GM21619 (cell line): ENCODE results near the gene PHETA2.
"Not testable (repeated sequence)": the region's sequence is repeated elsewhere in the genome, so short reads cannot be mapped to it uniquely, and the experiment has no call there.

ENCODE experiments used
- ATAC-seq: cut with Tn5 transposase; IDR thresholded peaks from one replicate; pipeline ENCODE4 v1.9.1; 2021; ENCODE audit not compliant: unreplicated experiment

The PHETA2 gene

DNA sequence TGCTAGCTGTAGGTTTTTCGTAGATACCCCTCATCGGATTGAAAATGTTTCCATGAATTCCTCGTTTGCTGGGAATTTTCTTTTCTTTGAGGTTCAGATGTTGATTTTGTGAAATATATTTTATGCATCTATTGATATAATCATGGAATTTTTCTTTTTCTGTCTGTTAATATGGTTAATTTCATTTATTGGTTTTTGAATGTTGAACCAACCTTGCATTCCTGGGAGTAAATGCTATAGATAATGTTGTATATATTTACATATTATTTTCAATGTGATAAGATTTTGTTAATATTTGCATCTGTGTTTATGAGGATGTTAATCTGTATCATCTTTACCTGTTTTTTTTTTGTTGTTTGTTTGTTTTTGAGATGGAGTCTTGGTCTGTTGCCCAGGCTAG is 27.2 kb downstream of the PHETA2 start:
- no peak for ATAC-seq

GRCh38 chr22:42104332-42104860 is 30.3 kb downstream of the PHETA2 start:
- not testable (repeated sequence) for ATAC-seq

DNA sequence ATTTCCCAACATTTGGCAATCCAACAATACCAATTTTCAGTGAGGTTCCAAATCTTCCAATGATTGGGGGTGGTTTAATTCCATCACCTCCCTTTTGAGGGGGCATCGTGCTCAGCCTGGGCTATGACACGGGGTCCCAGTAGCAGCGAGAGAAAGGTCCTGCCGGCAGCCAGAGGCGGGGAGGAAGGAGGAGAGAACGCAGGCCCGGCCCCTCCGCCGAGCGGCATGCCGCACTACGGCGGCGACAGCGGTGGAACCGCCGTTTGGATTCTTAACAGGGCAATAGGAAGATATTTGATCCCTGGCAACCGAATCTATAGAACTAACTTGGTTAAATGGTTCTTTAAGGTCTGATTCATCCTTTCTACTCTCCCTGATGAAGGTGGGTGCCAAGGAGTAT is 34.8 kb downstream of the PHETA2 start:
- no peak for ATAC-seq

GRCh38 chr22:42111798-42112197 is 37.8 kb downstream of the PHETA2 start:
- no peak for ATAC-seq

GRCh38 chr22:42112793-42113192 is 38.7 kb downstream of the PHETA2 start:
- not testable (repeated sequence) for ATAC-seq

DNA sequence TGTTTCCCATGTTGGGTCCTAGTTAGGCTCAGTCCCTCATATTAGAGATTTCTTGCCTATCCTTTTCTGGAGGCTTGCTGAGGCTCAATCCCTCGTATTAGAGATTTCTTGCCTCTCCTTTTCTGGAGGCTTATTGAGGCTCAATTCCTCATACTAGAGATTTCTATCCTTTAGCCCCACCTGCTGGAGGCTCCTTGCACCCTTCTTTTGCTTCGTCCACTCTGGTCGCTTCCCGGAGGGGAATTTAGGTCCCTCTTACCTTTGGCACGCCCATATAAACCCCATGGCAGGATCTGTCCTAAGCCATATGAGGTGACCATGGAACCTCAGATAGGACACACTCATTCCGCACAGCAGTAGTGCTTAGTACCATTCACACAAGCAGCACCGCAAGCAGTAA is 40.7 kb downstream of the PHETA2 start:
- no peak for ATAC-seq

GRCh38 chr22:42115420-42115830 is 41.4 kb downstream of the PHETA2 start:
- ATAC-seq: not testable (repeated sequence)

- ATAC-seq: no peak
These were observed 42.9 kb downstream of the PHETA2 start for GRCh38 chr22:42116848-42117424.

- not testable (repeated sequence) for ATAC-seq
These were observed 46.4 kb downstream of the PHETA2 start for GRCh38 chr22:42120231-42121021.

- ATAC-seq: not testable (repeated sequence)
These were observed 49.5 kb downstream of the PHETA2 start for GRCh38 chr22:42123529-42123928.

DNA sequence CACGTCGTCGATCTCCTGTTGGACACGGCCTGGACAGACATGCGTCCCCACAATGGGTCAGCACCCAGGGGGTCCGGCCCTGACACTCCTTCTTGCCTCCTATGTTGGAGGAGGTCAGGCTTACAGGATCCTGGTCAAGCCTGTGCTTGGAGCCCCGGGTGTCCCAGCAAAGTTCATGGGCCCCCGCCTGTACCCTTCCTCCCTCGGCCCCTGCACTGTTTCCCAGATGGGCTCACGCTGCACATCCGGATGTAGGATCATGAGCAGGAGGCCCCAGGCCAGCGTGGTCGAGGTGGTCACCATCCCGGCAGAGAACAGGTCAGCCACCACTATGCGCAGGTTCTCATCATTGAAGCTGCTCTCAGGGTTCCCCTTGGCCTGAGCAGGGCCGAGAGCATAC is 53.6 kb downstream of the PHETA2 start:
- no peak for ATAC-seq

DNA sequence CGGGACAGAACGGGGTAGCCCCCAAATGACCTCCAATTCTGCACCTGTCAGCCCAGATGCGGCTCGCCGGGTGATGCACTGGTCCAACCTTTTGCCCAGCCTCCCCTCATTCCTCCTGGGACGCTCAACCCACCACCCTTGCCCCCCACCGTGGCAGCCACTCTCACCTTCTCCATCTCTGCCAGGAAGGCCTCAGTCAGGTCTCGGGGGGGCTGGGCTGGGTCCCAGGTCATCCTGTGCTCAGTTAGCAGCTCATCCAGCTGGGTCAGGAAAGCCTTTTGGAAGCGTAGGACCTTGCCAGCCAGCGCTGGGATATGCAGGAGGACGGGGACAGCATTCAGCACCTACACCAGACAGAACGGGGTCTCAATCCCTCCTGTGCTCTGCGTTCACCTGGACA is 54.0 kb downstream of the PHETA2 start:
- ATAC-seq: not testable (repeated sequence)
